Endothelial cell of umbilical vein (primary cell): Measurements from ENCODE around the gene ACAD10. TPM values are rescaled to one million over a fixed set of nuclear protein-coding genes. Genes with fewer than 3 reads are reported as not detected.

Source experiments
- BruUV-seq: library from RNA; stranded (reverse); fragments of 400-500 nt; replicated peaks from 2 replicates; lab custom pipeline; 2021; lab: Mats Ljungman, UMichigan
- CTCF ChIA-PET: fragments of 300-600, 350-600 bp; sonication (Branson Sonifier 250); formaldehyde crosslinking; loops from one replicate; lab custom pipeline; 2021; ENCODE audit warnings: antibody characterized with exemption, inconsistent platforms; lab: Charles Lee
- POLR2A ChIA-PET: fragments of 300-600, 350-600 bp; sonication (Branson Sonifier 250); formaldehyde crosslinking; loops from one replicate; lab custom pipeline; 2021; ENCODE audit warnings: antibody characterized with exemption, inconsistent platforms; lab: Charles Lee
- DNase-seq: peaks from one replicate; pipeline ENCODE4 v3.0.0-alpha.2; 2011; ENCODE audit warnings: low read depth, low spot score
- FAIRE-seq: peaks from 2 replicates; lab custom pipeline; 2011; peaks lifted over from hg19 to GRCh38; lab: Jason Lieb, UNC
- H2AFZ ChIP-seq: 2 replicates; pipeline ENCODE4 v1.6.0; 2012; ENCODE audit warnings: low read depth, low read length, control low read depth, inconsistent platforms
- H3K27ac ChIP-seq: 2 replicates; pipeline ENCODE4 v1.5.1; 2011; ENCODE audit warnings: low read depth, mild to moderate bottlenecking, control low read depth, low read length, moderate library complexity; ENCODE audit not compliant: insufficient read depth
- H3K27me3 ChIP-seq, 2 experiments: 2 replicates each; pipeline versions ENCODE4 v1.6.0 to v1.6.1; 2011; ENCODE audit warnings: low read length in 2 of 2, mixed read lengths in 1 of 2; ENCODE audit not compliant: control insufficient read depth in 2 of 2, insufficient read depth in 2 of 2
- H3K36me3 ChIP-seq, 2 experiments: 2 replicates in 1 of 2; 3 replicates in 1 of 2; pipeline ENCODE4 v1.5.1; 2011; ENCODE audit warnings: low read length in 2 of 2, mild to moderate bottlenecking in 1 of 2, moderate library complexity in 1 of 2; ENCODE audit not compliant: control insufficient read depth in 2 of 2, insufficient read depth in 2 of 2; ENCODE audit errors: extremely low read depth in 1 of 2
- H3K4me1 ChIP-seq: 3 replicates; pipeline ENCODE4 v1.5.1; 2011; ENCODE audit warnings: mild to moderate bottlenecking, low read length; ENCODE audit not compliant: control insufficient read depth, insufficient read depth; ENCODE audit errors: extremely low read depth
- H3K4me2 ChIP-seq: 2 replicates; pipeline ENCODE4 v1.6.1; 2011; ENCODE audit warnings: low read length, control low read depth, mixed read lengths; ENCODE audit not compliant: insufficient read depth
- H3K4me3 ChIP-seq, 3 experiments: fragments of 200-600 bp in 1 of 3; sonication (generic), shearing (Covaris generic) in 1 of 3; replicated peaks in 1 of 3; 2 replicates each; pipeline ENCODE4 v1.5.1; 2011 to 2016; ENCODE audit warnings: control low read depth in 3 of 3, low read length in 3 of 3, mild to moderate bottlenecking in 2 of 3, inconsistent platforms in 1 of 3, low read depth in 1 of 3, moderate library complexity in 1 of 3; ENCODE audit not compliant: insufficient read depth in 1 of 3
- H3K79me2 ChIP-seq: 2 replicates; pipeline ENCODE4 v1.6.0; 2012; ENCODE audit warnings: low read length, inconsistent platforms; ENCODE audit not compliant: control insufficient read depth, insufficient read depth
- H3K9ac ChIP-seq: replicated peaks from 2 replicates; pipeline ENCODE3; 2011; ENCODE audit warnings: low read length, control low read depth; ENCODE audit not compliant: insufficient read depth; ENCODE audit errors: extremely low read depth
- H3K9me1 ChIP-seq: replicated peaks from 3 replicates; pipeline ENCODE4 v1.6.0; 2011; ENCODE audit warnings: mild to moderate bottlenecking, low read length; ENCODE audit not compliant: control insufficient read depth, insufficient read depth; ENCODE audit errors: extremely low read depth
- H3K9me3 ChIP-seq: replicated peaks from 2 replicates; pipeline ENCODE4 v1.5.1; 2012; ENCODE audit warnings: low read length, inconsistent platforms; ENCODE audit not compliant: control insufficient read depth, insufficient read depth
- H4K20me1 ChIP-seq: replicated peaks from 2 replicates; pipeline ENCODE3; 2011; ENCODE audit warnings: mild to moderate bottlenecking, low read length; ENCODE audit not compliant: control insufficient read depth, insufficient read depth; ENCODE audit errors: extremely low read depth
- EZH2 ChIP-seq: IDR thresholded peaks from 2 replicates; pipeline ENCODE4 v1.6.1; 2012; ENCODE audit warnings: borderline replicate concordance, low read depth, mild to moderate bottlenecking, moderate library complexity, low read length, inconsistent platforms; ENCODE audit not compliant: severe bottlenecking
- GATA2 ChIP-seq: IDR thresholded peaks from 2 replicates; pipeline ENCODE4 v1.7.0; 2011; ENCODE audit warnings: low read depth, mild to moderate bottlenecking, moderate library complexity, mixed read lengths, low read length; ENCODE audit not compliant: insufficient read length, insufficient read depth
- JUN ChIP-seq: IDR thresholded peaks from 2 replicates; pipeline ENCODE4 v1.6.1; 2011; ENCODE audit warnings: borderline replicate concordance, low read depth; ENCODE audit not compliant: insufficient read length, insufficient read depth
- MAX ChIP-seq: IDR thresholded peaks from 2 replicates; pipeline ENCODE4 v1.6.1; 2011; ENCODE audit not compliant: insufficient read depth, insufficient read length
- POLR2A ChIP-seq: IDR thresholded peaks from 2 replicates; pipeline ENCODE4 v1.6.1; 2012; ENCODE audit warnings: low read depth, mild to moderate bottlenecking, control low read depth, low read length
- dilution Hi-C: fragments of 300-500 bp; cut with MboI; formaldehyde crosslinking; loops from one replicate; pipeline ENCODE4 v1.15.0; 2019; ENCODE audit warnings: low sequenced_read_pairs; ENCODE audit not compliant: extremely low pct_ligation_motif_present
- intact Hi-C: fragments of 100-400 bp; cut with micrococcal nuclease; formaldehyde crosslinking; loops from one replicate; pipeline ENCODE4 v1.10.0; 2022
- polyA plus RNA-seq, 4 experiments: library from polyadenylated mRNA; depleted of rRNA in 3 of 4; stranded (reverse) in 3 of 4; unstranded in 1 of 4; fragments of >200 nt; gene quantifications; 2 replicates each; pipeline versions ENCODE4 v1.2.1 to v1.2.3, GENCODE V29; 2011 to 2012; ENCODE audit warnings: missing spikeins in 1 of 4
- total RNA-seq: library from RNA; stranded (reverse); gene quantifications from 2 replicates; pipeline ENCODE4 v1.2.3, GENCODE V29; 2021

The ACAD10 gene
- total and polyA plus RNA-seq, 2 donors (not counting 3 experiments of a cell fraction or from before 2014, with no cell fraction given) = 15.2 to 16.3 TPM

DNA sequence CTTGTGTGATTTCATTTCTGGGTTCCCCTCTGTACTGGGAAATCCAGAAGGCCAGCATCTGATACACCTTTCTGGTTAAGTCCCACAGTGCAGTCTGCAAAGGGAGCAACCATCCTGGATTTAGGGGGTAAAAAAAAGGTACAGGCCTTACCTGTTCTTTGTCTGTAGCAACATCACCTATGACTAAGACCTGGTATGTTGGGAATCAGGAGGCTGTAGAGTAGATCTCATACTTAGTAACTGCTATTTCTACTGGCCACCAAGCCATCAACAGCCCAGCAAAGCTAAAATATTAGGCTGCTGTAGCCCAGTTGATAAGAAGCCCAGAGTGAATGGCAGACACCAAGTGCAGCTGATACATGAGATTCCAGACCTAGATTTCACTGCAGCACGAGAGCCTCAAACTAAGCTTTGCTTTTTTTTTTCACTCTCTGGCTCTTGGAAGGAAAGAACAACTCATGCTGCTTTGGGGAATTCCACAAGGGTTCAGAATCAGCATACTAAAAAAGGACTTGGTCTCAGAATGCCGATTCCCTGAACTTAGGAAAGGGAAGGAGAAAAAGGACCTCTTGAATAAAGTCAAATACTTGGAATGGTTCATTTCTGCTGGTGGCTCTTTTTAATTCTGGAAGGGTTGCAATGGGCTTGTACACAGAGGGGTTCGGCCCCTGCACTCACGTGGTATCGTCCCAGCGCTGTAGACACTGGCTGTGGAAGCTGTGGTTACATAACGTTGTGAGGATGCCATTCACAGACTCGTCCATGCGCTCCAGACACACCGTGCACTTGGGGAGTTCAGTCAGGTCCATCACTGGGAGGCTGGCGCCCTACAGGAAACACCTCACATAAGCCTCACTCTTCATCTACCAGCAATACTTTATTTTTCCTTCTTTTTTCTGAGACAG lies 20.6 kb upstream of the ACAD10 start:
- Histone ChIP-seq H3K36me3 (peaks cover 9 to 15% of the 10 kb centered on the region in 2 experiments), H4K20me1 (no peaks in the 10 kb centered on the region), H3K27ac (no peak overlapping the region), H3K4me1 (no peaks in the 10 kb centered on the region), H2AFZ (no peak overlapping the region), H3K4me2 (no peak overlapping the region), H3K4me3 (no peak overlapping the region), H3K9me1 (no peaks in the 10 kb centered on the region), H3K27me3 (no peaks in the 10 kb centered on the region), H3K79me2 (no peaks in the 10 kb centered on the region), H3K9me3 (no peaks in the 10 kb centered on the region), H3K9ac (no peak overlapping the region)
- ChIA-PET POLR2A (no interaction called here), CTCF (interaction anchor here (1.2 to 1.8 kb wide), 2 partner anchors 8 to 11 kb away, joined by 4 to 5 read pairs; no protein-coding TSS in a partner anchor)
- BruUV-seq = no TSS peak
- FAIRE-seq (no peak), DNase-seq (no peak)
- intact Hi-C loops = no loop called here
- TF ChIP-seq EZH2 = no peak
- no peak for TF ChIP-seq MAX
- dilution Hi-C loops = no loop called here

GRCh38 chr12:111672822-111673381 lies 13.0 kb upstream of the ACAD10 start:
- dilution Hi-C loops = no loop called here
- no peak for FAIRE-seq

More at GRCh38 chr12:111672822-111673381, 13.0 kb upstream of the ACAD10 start:
- TF ChIP-seq JUN (no peak), POLR2A (no peak), MAX (no peak), GATA2 (no peak)
- no peaks in the 10 kb centered on the region for H3K9me1 ChIP-seq
- no peak overlapping the region for H3K9ac ChIP-seq
- no peaks in the 10 kb centered on the region for H3K27me3 ChIP-seq
- DNase-seq = no peak
- ChIA-PET CTCF (interaction anchor here (0.8 to 2.1 kb wide), 17 partner anchors 10 to 360 kb away, joined by 3 to 27 read pairs (median 4); partner anchors contain the start of genes ACAD10 and BRAP), POLR2A (no interaction called here)
- no peak overlapping the region for H2AFZ ChIP-seq
- BruUV-seq = no TSS peak
- H3K36me3 ChIP-seq = peaks cover 14 to 20% of the 10 kb centered on the region in 2 experiments
- no peak overlapping the region for H3K4me3 ChIP-seq
- H3K9me3 ChIP-seq = no peaks in the 10 kb centered on the region
- H4K20me1 ChIP-seq = no peaks in the 10 kb centered on the region
- no peaks in the 10 kb centered on the region for H3K79me2 ChIP-seq
- no peaks in the 10 kb centered on the region for H3K4me1 ChIP-seq
- no peak overlapping the region for H3K4me2 ChIP-seq
- no peak overlapping the region for H3K27ac ChIP-seq
- intact Hi-C loops = loop anchor here (1.0 to 5.0 kb wide), 3 partner anchors 146 to 341 kb away; no protein-coding TSS in a partner anchor
